Measurements from ENCODE around the gene SPINT2. TPM values are rescaled to one million over a fixed set of nuclear protein-coding genes. Genes with fewer than 3 reads are reported as not detected.
"Not testable (repeated sequence)": the region's sequence is repeated elsewhere in the genome, so short reads cannot be mapped to it uniquely, and the experiment has no call there.

SPINT2 gene
- total RNA-seq, 1 experiment from 2014 or later, result 1,023 TPM

DNA sequence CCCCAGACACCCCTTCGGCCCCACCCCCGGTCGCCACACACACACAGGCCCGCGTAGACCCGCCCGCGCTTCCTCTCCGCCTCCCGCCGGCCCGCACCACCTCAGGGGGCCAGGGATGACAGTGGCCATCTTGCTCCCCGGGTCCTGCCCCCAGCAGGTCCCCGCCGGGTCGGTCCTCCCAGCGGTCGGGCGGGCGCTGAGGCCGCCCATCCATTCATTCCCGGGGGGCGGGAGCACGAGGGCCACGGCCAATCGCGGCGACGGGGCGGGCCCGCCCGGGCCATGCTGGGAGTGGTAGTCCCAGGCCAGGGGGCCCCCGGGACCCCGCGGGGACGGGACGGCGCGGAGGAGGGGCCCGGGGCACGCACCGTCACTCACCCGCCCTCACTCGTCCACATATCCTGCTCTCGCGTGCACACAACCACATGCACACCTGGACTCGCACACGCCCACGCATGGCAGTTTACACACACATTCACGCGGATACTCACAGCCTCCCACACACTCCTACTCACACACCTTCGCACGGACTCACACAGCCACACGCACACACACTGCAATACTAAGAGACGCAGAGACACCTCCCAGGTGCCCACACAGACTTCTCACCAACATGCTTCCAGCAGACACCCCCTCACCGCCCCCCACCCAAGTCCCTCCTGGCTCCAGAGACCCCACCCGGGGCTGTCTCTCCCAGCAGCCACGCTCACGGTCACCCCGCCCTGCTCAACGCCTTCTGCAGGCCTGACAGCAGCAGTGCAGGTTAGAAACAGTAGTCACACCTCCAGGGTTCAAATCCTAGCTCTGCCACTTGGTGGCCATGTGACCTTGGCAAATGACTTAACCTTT is 40.1 kb upstream of the SPINT2 start, which contains the start of gene DPF1:
Gene DPF1, minus strand, starts transcription at position 209 of the 849 bp plus-strand sequence. Its CDS starts 80 bp downstream, at position 129.
- Mint-ChIP-seq H3K4me3 (ENCODE audit: low read depth, unreplicated experiment) (peak within 1 kb of the TSS; percentile 39), H3K27ac (ENCODE audit: unreplicated experiment) (no peak within 1 kb of the TSS), H3K27me3 (ENCODE audit: unreplicated experiment) (peaks cover 80% of the 10 kb centered on the region), H3K36me3 (ENCODE audit: insufficient read depth, unreplicated experiment) (peaks cover 13% of the 10 kb centered on the region), H3K9me3 (ENCODE audit: low read depth, unreplicated experiment) (no peaks in the 10 kb centered on the region), H3K4me1 (ENCODE audit: low read depth, unreplicated experiment) (peaks cover 25% of the 10 kb centered on the region)
- TF ChIP-seq, protein P1, sequence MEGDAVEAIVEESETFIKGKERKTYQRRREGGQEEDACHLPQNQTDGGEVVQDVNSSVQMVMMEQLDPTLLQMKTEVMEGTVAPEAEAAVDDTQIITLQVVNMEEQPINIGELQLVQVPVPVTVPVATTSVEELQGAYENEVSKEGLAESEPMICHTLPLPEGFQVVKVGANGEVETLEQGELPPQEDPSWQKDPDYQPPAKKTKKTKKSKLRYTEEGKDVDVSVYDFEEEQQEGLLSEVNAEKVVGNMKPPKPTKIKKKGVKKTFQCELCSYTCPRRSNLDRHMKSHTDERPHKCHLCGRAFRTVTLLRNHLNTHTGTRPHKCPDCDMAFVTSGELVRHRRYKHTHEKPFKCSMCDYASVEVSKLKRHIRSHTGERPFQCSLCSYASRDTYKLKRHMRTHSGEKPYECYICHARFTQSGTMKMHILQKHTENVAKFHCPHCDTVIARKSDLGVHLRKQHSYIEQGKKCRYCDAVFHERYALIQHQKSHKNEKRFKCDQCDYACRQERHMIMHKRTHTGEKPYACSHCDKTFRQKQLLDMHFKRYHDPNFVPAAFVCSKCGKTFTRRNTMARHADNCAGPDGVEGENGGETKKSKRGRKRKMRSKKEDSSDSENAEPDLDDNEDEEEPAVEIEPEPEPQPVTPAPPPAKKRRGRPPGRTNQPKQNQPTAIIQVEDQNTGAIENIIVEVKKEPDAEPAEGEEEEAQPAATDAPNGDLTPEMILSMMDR (IDR thresholded peaks at IDR 0.05; ENCODE audit: unreplicated experiment), result peak; percentile 33
- intact Hi-C loops (cut with micrococcal nuclease; ENCODE audit: unreplicated experiment), result loop anchor here (5.0 kb wide), 1 partner anchor 327 kb away; no protein-coding TSS in a partner anchor
- CTCF ChIA-PET, result interaction anchor here (1.2 kb wide), 1 partner anchor 10 kb away, joined by 7 read pairs; no protein-coding TSS in a partner anchor
- BruUV-seq (replicated peaks), result no TSS peak
- DNase-seq, result peak; percentile 93

DNA sequence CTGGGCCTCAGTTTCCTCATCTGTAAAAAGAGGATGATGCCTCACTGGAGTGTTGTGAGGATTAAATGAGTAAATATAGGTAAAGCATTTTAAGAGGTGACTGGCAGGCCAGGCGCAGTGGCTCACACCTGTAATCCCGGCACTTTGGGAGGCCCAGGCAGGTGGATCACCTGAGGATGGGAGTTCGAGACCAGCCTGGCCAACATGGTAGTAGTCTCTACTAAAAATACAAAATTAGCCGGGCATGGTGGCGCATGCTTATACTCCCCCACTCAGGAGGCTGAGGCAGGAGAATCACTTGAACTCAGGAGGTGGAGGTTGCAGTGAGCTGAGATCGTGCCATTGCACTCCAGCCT is 39.5 kb upstream of the SPINT2 start:
- Mint-ChIP-seq H3K27me3 (ENCODE audit: unreplicated experiment) (peaks cover 81% of the 10 kb centered on the region), H3K4me3 (ENCODE audit: low read depth, unreplicated experiment) (peak overlapping the region; percentile 39), H3K36me3 (ENCODE audit: insufficient read depth, unreplicated experiment) (peaks cover 13% of the 10 kb centered on the region), H3K4me1 (ENCODE audit: low read depth, unreplicated experiment) (peaks cover 25% of the 10 kb centered on the region)
- not testable (repeated sequence) for H3K9me3 Mint-ChIP-seq (ENCODE audit: low read depth, unreplicated experiment); DNase-seq; H3K27ac Mint-ChIP-seq (ENCODE audit: unreplicated experiment); BruUV-seq (replicated peaks)
- TF ChIP-seq, protein P1 (IDR thresholded peaks at IDR 0.05; ENCODE audit: unreplicated experiment), result peak; percentile 0
- intact Hi-C loops (cut with micrococcal nuclease; ENCODE audit: unreplicated experiment), result loop anchor here (5.0 kb wide), 1 partner anchor 328 kb away; no protein-coding TSS in a partner anchor
- CTCF ChIA-PET, result interaction anchor here (1.2 kb wide), 1 partner anchor 9 kb away, joined by 7 read pairs; no protein-coding TSS in a partner anchor

DNA sequence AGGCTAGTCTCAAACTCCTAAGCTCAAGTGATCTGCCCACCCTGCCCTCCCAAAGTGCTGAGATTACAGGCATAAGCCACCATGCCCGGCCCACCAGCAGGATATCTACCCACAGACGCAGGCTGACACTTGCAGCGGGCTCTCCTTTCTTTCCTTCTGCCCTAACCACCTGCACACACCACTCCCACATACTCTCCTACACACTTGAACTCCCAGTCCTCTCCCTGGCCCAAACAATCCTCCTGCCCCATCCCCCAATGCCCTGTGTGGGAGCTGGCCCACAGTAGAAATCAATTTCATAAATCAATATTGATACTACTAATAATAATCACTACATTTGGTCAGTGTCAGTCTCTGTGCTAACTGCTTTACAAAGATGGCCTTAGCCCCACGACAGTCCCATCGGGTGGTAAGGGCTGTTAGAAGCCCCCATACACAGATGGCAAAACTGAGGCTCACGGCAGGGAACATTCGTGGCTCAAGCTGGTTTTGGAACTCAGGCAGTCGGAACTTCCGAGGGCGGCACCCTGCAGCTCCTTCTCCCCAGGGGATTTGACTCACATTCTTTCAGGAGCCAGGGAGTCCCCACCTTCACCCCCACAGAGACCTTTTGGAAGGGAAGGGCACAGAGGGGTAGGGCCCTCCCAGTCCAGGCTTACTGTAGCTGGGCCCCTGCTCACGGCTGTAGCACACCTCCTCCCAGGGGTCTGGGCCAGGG is 36.9 kb upstream of the SPINT2 start:
- Mint-ChIP-seq H3K4me1 (ENCODE audit: low read depth, unreplicated experiment) (peaks cover 25% of the 10 kb centered on the region), H3K27ac (ENCODE audit: unreplicated experiment) (no peak overlapping the region), H3K36me3 (ENCODE audit: insufficient read depth, unreplicated experiment) (peaks cover 13% of the 10 kb centered on the region), H3K4me3 (ENCODE audit: low read depth, unreplicated experiment) (no peak overlapping the region), H3K27me3 (ENCODE audit: unreplicated experiment) (peaks cover 87% of the 10 kb centered on the region), H3K9me3 (ENCODE audit: low read depth, unreplicated experiment) (no peaks in the 10 kb centered on the region)
- DNase-seq, result no peak
- TF ChIP-seq, protein P1 (IDR thresholded peaks at IDR 0.05; ENCODE audit: unreplicated experiment), result no peak
- CTCF ChIA-PET, result interaction anchor here (0.6 to 0.7 kb wide), 2 partner anchors 27 to 278 kb away, joined by 6 to 8 read pairs; no protein-coding TSS in a partner anchor
- intact Hi-C loops (cut with micrococcal nuclease; ENCODE audit: unreplicated experiment), result no loop called here
- no TSS peak for BruUV-seq (replicated peaks)

DNA sequence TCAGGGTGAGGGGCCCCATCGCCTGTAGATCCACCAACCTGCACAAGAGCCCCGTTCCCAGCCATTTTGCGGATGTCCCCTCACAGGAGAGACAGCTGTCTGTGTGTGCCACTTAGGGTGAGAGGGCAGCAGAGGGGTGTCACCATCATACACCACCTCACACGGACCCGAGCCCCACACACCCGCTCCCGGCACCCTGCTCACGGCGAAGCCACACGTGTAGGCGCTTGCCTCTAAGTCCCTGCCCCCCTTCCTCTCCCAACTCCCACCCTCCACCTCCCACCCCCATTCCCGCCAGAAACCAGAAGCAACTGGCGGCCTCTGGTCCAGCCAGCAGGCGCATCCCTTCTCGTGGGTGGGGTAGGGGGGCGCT is 36.4 kb upstream of the SPINT2 start:
- intact Hi-C loops (cut with micrococcal nuclease; ENCODE audit: unreplicated experiment), result no loop called here
- no TSS peak for BruUV-seq (replicated peaks)
- Mint-ChIP-seq H3K27me3 (ENCODE audit: unreplicated experiment) (peaks cover 85% of the 10 kb centered on the region), H3K36me3 (ENCODE audit: insufficient read depth, unreplicated experiment) (peaks cover 12% of the 10 kb centered on the region), H3K9me3 (ENCODE audit: low read depth, unreplicated experiment) (no peaks in the 10 kb centered on the region), H3K4me1 (ENCODE audit: low read depth, unreplicated experiment) (peaks cover 20% of the 10 kb centered on the region), H3K27ac (ENCODE audit: unreplicated experiment) (no peak overlapping the region), H3K4me3 (ENCODE audit: low read depth, unreplicated experiment) (peak overlapping the region; percentile 67)
- CTCF ChIA-PET, result no interaction called here
- no peak for DNase-seq
- TF ChIP-seq, protein P1 (IDR thresholded peaks at IDR 0.05; ENCODE audit: unreplicated experiment), result no peak
